CD4-positive, alpha-beta T cell treated with Interleukin-2 at 100 ng/mL for 4 hours (primary cell): ENCODE measurements around the gene NLRP3.
"Not testable (repeated sequence)": the region's sequence is repeated elsewhere in the genome, so short reads cannot be mapped to it uniquely, and the experiment has no call there.

Experiments
- DNase-seq: peaks from one replicate; pipeline ENCODE4 v3.0.0-alpha.2; 2020; ENCODE audit warnings: low spot score

NLRP3 gene

GRCh38 chr1:247415423-247416361, at the start of gene NLRP3:
Gene NLRP3 (plus strand): TSS chr1:247416173. CDS start chr1:247418801, 2,628 bp downstream.
- peak; percentile 55 for DNase-seq

- not testable (repeated sequence) for DNase-seq
Measured at GRCh38 chr1:247366345-247366744, 49.6 kb upstream of the NLRP3 start.

- no peak for DNase-seq
Measured at GRCh38 chr1:247366926-247367645, 48.9 kb upstream of the NLRP3 start.

GRCh38 chr1:247367786-247368422, 48.1 kb upstream of the NLRP3 start:
- DNase-seq: no peak

- DNase-seq: no peak
Measured at GRCh38 chr1:247368490-247369145, 47.4 kb upstream of the NLRP3 start.

GRCh38 chr1:247370786-247371732, 44.9 kb upstream of the NLRP3 start:
- no peak for DNase-seq

- DNase-seq: no peak
Measured at GRCh38 chr1:247371801-247372259, 44.1 kb upstream of the NLRP3 start.

GRCh38 chr1:247373721-247374141, 42.2 kb upstream of the NLRP3 start:
- DNase-seq: peak; percentile 54

GRCh38 chr1:247374651-247375334, 41.2 kb upstream of the NLRP3 start:
- DNase-seq: not testable (repeated sequence)

- no peak for DNase-seq
Measured at GRCh38 chr1:247375747-247376146, 40.2 kb upstream of the NLRP3 start.

GRCh38 chr1:247376659-247377058, 39.3 kb upstream of the NLRP3 start:
- DNase-seq: no peak

GRCh38 chr1:247377656-247378055, 38.3 kb upstream of the NLRP3 start:
- not testable (repeated sequence) for DNase-seq

- DNase-seq: no peak
Measured at GRCh38 chr1:247378334-247379073, 37.5 kb upstream of the NLRP3 start.

GRCh38 chr1:247385283-247385682, 30.7 kb upstream of the NLRP3 start:
- DNase-seq: no peak

GRCh38 chr1:247386217-247386616, 29.8 kb upstream of the NLRP3 start:
- DNase-seq: no peak

- DNase-seq: no peak
Measured at GRCh38 chr1:247386687-247387086, 29.3 kb upstream of the NLRP3 start.

GRCh38 chr1:247387096-247387495, 28.9 kb upstream of the NLRP3 start:
- no peak for DNase-seq

GRCh38 chr1:247387565-247387964, 28.4 kb upstream of the NLRP3 start:
- DNase-seq: no peak

GRCh38 chr1:247390116-247390791, 25.7 kb upstream of the NLRP3 start:
- peak; percentile 91 for DNase-seq
